OCI-LY7 (cell line): ENCODE data around the gene SLC25A11.

ENCODE experiments used
- EZH2phosphoT487 ChIP-seq: fragments of 200-600 bp; sonication (generic); IDR thresholded peaks from 2 replicates; pipeline ENCODE4 v1.6.1; 2018; ENCODE audit warnings: low read depth, borderline replicate concordance, mild to moderate bottlenecking, mixed run types, antibody characterized with exemption, low read length, moderate library complexity, mixed read lengths
- TF ChIP-seq, protein P1 (sequence below): fragments of 200-600 bp; sonication (generic); conservative IDR thresholded peaks from 2 replicates; pipeline ENCODE4 v1.5.1; 2014; ENCODE audit warnings: mild to moderate bottlenecking, antibody characterized with exemption, low read length, moderate library complexity, mixed read lengths

DNA sequence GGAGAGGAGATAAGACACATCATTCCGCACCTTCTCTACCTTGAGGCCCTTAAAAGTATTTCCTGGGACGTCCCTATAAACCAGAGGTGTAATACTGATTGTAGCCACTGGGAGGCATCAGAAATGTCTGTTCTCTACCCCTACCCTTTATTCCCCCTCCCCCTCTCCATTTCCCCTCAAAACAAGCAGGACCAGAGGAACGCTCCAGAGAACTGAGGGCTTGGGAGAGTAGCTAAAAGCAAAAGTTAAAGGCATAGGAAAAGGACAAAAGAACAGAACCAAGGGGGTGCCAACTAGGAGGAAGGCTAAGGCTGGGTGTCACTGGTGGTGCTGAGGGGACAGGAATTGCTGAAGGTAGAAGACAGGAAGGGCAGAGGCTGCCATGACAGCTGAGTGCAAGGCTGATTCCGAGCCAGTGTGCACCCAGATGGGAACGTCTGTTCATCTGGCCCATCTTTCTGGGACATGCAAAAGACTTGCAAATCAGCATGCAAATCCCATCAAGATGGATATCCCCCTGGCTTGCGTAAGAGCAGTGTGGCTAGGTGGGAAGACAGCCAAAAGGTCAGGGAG is 40.9 kb upstream of the SLC25A11 start:
- TF ChIP-seq, protein P1, sequence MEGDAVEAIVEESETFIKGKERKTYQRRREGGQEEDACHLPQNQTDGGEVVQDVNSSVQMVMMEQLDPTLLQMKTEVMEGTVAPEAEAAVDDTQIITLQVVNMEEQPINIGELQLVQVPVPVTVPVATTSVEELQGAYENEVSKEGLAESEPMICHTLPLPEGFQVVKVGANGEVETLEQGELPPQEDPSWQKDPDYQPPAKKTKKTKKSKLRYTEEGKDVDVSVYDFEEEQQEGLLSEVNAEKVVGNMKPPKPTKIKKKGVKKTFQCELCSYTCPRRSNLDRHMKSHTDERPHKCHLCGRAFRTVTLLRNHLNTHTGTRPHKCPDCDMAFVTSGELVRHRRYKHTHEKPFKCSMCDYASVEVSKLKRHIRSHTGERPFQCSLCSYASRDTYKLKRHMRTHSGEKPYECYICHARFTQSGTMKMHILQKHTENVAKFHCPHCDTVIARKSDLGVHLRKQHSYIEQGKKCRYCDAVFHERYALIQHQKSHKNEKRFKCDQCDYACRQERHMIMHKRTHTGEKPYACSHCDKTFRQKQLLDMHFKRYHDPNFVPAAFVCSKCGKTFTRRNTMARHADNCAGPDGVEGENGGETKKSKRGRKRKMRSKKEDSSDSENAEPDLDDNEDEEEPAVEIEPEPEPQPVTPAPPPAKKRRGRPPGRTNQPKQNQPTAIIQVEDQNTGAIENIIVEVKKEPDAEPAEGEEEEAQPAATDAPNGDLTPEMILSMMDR, result peak; percentile 90
- no peak for TF ChIP-seq EZH2phosphoT487
